AG20443 (cell line): ENCODE measurements around the gene SDK1.

Experiments
- DNase-seq: peaks from one replicate; pipeline ENCODE4 v3.0.0; 2012; ENCODE audit warnings: low spot score, mixed read lengths

Gene SDK1

DNA sequence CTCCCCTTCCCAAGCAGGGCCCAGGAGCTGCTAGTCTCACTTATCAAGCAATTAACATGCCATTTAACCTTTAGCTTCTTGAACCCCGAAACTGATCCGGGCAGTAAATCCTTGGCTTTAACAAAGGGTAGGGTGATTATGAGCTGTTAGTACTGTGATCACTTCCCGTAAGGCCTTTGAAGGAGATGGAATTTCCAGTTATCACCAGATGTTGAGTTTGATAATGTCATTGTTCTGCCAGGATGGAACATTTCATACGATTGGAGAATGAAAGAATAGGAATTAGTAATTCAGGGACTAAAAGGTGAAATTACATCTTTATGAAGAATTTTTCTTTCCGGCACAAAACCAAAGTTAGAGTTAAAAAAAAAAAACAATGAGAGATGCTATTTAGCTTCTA is 810.1 kb downstream of the SDK1 start:
- no peak for DNase-seq

DNA sequence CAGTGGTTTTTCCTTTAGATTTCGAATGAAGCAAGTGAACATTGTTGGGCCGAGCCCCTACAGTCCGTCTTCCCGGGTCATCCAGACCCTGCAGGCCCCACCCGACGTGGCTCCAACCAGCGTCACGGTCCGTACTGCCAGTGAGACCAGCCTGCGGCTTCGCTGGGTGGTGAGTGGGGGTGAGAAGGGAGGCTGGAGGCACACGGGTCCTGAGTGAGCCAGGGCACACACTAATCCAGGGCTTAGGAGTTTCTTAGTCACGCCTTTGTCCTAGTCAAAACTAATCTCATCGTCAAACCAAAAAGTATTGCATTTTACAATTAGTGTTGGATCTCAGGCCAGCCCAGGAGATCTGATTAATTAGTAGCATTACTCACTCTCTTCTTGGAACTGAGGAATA is 812.2 kb downstream of the SDK1 start:
- DNase-seq = no peak

DNA sequence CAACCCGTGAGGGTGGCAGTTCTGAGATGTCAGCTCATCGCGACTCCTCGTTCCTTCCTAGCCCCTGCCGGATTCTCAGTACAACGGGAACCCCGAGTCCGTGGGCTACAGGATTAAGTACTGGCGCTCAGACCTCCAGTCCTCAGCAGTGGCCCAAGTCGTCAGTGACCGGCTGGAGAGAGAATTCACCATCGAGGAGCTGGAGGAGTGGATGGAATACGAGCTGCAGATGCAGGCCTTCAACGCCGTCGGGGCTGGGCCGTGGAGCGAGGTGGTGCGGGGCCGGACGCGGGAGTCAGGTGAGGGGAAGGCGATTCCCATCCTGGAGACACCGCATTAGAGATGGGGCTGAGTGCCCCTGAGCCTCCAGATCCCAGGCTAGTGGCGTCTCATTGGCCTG is 812.9 kb downstream of the SDK1 start:
- no peak for DNase-seq

DNA sequence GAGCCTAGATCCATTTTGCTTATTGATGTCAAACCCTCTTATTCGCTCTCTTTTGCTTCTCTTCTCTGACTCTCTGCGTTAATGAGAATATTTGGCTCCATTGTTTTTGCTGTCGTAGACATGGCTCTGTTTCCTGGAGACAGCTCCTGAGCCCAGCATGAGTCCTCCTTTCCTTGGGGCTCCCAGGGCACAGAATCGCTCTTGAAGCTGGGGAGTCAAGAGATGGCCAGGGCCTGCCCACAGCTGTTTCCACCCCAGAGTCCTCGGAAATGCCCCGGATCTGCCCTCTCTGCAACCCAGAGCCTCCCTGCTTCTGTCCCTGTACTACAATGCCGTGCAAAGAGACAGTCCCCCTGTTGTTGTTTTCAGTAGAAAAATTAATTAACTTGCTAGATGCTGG is 814.4 kb downstream of the SDK1 start:
- DNase-seq = no peak

DNA sequence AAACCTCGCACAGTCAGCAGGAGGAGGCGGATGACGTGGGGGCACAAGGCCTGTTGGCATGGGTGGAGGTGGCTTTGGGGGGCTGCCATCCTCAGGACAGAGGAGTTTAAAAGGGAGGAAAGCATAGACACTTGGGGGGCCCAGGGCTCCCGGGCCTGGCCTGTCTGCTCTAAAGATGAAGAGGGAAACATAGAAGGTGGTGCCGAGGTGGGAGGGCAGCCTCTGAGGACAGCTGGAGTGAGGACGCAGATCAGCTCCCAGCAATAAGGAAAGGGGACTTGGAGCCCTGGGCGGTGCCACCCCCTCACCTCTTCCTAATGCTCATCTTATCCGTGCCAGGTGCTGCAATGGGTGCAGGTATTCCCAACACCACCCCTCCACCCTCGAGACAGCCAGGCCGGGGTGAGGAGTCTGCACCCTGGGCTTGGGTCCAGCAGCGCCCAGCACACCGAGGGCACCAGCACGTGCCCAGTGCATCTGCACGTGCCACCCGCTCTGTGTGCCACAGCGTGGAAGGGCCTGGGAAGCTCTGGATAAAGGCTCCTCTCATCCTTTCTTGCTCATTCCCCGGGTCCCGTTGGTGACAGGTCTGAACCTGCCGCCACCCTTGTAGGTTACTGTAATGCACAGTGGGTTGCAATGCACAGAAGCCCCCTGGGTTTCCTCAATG is 815.0 kb downstream of the SDK1 start:
- no peak for DNase-seq

DNA sequence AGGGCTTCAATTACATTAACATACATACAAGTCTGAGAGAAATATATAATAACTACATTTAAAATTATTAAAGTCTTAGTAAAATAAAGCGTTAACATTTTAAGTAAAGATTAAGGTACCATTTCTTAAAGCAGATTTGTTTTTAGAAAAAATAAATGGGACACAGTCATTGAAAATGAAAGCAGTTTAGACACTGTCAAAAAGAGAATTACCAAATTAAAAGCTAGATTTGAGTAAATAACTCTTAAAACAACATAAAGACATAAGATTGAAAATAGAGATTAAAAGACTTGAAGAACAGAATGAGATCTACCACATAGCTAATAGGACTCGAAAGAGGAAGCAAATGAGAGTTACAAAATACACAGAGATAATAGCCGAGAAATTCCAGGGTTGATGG is 818.8 kb downstream of the SDK1 start:
- DNase-seq = no peak

DNA sequence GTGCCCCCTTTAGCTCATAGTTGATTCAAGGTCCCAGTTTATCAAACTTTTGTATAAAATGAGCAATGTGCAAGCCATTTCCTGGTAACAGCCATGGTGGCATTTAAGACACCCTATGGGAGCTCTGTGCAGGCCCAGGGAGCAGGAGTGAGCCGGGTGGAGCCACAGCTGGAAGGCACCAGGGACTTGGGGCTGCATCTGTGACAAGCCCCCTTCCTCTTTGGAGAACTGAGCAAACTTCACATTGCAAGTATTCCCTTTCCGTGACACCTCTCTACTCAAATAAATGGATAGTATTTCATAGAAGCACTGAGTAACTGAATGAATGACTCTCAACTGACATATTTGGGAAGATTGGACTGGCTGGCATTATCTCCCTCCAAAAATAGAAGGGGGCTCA is 822.3 kb downstream of the SDK1 start:
- DNase-seq = no peak

DNA sequence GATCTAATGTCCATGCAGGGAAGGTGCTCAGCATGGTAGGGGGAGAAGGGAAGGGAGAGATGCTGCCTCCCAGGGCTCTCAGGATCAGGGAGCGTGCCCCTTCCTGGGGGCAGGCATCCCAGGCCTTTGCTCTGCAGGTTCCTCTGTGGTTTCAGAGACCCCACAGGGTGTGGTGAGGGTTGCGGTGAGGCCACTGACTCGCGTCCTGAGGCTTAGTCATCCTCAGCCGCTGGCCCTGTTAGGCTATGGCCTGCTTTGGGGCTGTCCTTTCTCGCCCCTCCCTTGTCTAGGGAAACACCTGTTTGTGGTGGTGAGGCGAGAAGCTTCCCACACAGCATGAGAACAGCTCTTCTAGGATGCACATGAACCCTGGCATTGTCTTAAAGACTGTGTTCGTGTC is 822.8 kb downstream of the SDK1 start:
- no peak for DNase-seq

DNA sequence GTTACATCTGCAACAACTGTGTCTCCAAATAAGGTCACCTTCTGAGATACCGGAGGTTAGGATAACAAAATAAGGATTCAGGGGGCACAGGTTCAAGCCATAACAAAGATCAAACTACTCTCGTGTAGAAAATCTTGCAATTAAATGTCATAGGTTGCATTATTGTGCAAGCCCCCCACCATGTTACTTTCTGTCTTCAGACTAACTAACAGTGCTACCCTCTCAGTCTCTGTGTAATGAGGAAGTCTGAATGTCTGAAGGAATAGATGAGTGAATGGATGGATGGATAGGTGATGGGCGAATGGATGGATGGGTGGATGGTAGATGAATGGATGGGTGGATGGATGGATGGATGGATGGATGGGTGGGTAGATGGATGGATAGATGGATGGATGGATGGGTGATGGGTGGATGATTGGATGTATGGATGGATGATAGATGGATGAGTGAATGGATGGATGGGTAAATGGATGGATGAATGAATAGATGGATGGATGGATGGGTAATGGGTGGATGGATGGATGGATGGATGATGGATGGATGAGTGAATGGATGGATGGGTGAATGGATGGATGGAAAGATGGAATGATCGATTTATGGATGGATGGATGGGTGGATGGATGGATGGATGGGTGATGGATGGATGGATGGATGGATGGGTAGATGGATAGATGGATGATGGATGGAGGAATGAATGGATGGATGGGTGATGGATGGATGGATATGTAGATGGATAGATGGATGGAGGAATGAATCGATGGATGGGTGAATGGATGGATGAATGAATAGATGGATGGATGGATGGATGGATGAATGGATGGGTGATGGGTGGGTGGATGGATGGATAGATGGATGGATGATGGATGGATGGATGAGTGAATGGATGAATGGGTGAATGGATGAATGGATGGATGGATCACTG is 823.8 kb downstream of the SDK1 start:
- DNase-seq = no peak

DNA sequence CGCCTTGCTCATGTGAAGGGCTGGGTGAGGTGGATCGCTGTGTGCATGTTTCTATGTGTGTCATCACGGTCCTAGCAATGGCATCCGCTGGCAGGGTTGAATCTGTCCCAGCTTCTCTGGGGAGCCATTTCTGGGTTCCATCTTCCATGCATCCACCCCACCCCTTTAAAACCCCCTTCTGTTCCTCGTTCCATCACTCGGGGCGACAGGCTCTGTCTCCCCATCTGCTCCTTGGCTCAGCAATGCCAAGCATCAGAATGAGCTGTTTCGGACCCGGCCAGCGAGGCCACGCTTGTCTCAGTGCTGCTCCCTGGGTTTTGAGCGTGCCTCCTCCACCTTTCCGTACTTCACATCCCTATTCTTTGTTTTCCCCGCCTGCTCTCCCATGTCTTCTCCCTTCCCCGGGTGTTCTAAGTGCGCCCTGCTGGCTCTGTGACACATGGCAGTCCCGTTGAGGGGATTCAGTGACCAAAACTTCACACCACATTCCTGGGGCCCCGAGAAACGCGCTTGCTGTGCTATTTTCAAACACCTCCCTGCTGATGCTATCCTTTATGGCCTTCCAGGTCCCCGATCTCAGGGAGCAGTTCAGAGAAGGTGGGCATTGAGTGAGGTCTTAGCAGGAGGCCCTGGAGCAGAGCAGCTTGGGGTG is 827.0 kb downstream of the SDK1 start:
- DNase-seq = no peak

DNA sequence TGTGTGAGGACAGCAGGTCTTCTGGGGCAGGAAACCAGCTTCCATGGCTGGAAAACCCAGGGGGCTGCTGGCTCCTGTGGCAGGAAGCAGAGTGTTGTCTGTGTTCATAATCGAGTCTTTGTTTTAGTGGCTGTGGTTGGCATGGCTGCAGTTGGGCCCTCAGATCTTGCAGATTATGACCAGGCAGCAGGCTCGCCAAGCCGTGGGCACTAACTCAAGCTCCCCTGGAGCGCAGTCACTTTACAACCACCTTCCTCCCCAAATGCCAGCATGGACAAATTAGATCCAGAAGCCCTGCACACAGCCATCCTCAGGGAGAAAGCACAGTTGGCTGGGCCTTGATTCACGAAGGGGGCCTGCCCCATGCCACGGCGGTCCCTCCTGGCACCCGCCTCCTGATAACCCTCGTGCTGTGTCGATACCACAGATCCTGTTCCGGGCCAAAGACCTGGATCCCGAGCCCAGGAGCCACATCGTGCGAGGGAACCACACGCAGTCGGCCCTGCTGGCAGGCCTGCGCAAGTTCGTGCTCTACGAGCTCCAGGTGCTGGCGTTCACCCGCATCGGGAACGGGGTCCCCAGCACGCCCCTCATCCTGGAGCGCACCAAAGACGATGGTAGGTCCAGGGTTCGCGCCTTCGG is 828.5 kb downstream of the SDK1 start:
- no peak for DNase-seq

DNA sequence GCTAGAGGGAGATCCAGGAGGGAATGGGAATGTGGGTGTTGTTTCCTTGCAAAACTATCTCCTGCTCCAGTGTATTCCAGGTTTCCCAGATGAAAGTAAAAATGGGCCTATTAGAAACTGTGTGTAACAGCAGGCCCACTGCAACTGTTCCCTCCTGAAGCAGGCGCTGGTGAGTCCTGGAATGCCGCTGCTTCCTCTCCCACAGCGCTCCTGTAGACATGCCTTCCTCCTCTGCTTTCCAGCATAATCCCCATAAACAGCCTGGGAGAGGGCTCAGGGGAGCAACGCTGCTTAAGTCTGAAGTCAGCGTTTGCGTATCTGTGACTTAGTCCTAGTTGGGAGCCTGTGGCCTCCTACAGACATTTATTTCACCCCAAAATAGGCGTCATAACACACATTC is 830.0 kb downstream of the SDK1 start:
- no peak for DNase-seq

DNA sequence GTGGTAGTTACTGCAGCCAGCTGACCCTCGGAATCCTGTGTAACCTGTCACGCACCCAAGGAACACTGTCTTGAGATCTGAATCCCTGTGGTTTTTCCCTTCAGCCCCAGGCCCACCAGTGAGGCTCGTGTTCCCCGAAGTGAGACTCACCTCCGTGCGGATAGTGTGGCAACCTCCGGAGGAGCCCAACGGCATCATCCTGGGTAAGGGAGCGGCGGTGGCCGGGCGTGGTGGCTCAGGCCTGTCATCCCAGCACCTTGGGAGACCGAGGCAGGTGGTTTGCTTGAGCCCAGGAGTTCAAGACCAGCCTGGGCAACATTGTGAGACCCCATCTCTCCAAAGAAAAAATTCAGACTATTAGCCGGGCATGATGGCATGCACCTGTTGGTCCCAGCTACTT is 831.2 kb downstream of the SDK1 start:
- no peak for DNase-seq

DNA sequence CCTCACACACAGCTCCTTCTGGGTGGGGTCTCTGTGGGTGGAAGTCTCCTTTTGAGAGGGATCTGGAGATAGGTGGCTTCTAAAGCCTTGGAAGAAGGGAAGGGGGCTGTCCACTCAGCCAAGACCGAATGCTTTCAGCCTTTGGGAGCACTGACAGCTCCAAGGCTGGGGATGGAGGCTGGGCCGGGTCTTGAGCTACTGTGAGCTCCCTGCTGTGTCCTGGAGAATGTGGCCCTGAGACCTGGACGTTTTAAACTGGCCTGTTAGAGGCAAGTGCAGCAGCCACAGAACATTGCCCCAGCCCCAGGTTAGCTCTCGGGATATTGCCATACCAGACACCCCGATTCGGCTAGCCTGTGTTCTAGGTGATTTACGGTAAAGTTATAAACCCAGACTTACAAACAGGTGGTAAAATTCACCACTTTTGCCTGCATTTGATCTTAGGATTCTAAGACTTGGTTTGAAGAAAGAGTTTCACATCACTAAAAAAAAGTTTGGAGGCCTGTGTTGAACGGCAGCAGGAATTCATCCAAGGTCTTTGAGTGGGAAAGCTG is 832.5 kb downstream of the SDK1 start:
- no peak for DNase-seq

DNA sequence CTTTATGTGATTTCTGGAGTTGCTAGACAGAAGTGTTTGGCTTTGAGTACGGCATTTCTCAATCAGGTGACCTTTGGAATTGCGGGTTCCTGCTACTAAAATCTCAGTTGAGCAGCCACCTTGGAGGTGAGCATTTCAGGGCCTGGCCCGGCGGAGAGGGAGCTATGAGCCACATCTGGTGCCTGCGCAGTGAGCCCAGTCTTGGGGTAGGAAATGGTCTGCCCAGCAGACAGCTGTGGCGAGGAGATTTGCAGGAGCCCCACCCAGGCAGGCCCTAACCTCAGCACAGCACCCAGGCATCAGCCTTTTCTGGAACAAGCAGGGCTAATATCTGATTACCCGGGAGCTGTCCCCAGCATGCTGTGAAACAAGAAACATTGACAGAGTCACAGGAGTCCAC is 833.2 kb downstream of the SDK1 start:
- DNase-seq = no peak

DNA sequence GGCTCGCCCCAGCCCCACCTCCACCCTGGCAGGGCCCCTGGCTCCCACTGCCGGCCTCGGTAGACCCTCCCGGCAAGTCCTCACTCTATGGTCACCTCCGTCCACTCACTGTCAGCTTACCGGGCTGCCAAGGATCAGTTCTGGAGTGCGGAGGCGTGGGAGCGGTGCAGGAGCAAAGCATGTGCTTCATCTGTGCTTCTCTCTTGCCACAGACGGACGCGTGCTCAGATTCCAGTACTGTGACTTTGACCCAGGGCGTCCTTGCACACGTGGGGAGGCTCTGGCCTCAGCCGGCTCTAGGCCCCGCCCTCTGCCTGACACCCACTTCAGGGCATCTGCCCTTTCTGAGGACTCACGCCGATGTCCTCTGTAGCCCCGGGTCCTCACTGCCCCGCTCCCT is 833.6 kb downstream of the SDK1 start:
- DNase-seq = no peak

DNA sequence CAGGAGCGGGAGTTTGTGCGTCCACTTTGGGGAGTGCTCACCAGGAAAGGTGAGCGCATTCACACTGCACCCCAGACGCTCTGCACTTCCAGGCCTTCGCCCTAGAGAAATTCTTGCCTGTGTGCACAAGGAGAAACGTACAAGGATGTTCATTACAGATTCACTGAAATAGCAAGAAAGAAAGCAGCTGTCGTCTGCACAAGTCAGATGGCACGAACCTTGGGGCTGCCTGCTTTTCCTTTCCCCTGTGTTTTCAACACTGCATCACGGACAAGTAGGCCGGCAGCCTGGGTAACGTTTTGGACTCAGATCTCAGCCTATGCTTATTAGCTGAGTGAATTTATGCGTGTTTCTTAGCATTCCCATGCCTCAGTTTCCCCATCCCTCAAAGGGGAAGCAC is 834.2 kb downstream of the SDK1 start:
- DNase-seq = no peak

DNA sequence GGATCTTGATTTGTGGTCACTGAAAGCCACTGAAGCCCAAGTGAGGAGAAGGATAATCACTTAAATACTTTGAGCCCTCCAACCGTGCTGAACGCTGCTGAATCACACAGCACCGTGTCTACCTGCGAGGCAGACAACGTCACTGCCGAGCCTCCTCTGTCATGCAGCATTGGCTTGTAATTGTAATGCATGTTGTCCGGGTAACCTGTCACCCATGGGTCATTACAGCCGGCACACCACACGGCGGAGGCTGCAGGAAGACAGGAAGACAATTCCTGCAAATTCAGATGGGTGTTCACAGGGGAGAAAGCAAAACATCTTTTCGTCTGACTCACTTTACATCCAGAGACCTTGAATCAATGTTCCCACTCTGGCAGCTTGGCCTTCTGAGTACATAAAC is 835.0 kb downstream of the SDK1 start:
- DNase-seq = no peak

DNA sequence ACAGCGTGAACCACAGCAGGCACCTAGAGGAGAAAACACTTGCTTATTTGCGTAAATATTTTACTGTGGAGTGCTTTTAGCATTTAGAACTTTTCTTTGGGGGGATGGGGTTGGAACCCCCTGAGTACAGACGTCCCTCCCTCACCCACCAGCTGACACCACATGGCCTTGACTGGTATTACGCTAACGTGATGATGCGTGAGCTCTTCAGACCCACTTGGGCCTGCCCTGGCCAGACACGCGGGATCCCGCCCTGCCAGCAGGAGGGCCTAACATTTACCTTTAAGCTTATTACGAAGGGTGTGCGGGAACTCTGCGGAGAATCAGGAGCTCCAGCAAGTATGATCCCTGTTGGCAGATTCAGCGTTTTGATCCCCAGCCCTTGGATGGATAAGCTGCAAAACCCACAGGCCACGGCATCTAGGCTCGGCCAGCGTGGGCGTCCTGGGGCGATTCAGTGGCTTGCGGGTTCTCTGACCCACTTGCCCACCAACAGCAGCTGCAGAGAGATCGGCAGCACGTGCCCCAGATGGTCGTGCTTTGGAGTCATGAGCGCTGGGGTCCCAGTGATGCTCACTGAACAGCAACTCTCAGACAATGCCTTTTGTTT is 835.6 kb downstream of the SDK1 start:
- no peak for DNase-seq

DNA sequence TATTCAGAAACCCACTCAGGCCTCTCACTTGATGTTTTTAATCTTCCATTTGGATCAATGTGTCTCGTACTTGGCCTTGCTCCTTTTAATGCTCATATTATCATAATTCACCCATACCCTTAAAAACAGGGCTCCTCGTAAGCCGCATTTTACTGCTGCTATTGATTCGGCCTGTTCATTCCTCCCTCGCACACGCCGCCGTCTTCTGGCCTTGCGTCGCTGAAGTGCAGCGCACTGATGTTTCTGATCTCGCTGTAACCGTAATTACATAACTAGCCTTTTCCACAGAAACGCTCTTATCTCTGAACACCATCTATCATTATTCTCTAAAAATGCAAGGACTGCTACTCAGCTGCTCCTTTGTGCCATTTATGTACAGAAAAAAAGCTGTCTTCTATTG is 836.5 kb downstream of the SDK1 start:
- no peak for DNase-seq

DNA sequence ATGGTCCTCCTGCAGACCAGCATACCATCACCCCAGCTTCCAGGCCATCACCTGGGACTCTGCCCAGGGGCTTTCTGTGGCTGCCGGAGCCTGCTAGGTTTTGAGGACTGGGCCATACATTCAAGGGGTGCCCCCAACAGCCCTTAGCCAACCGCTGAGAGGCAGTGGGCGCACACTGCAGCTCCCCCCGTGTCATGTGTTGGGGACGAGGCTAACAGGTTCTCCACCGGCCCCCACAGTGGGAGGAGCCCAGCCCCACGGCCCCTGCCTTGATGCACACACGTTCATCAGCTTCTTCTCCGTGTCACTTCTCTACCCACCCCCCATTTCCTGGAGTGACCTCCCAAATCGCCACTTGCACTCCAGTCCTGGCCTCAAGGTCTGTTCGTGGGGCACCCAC is 837.8 kb downstream of the SDK1 start:
- no peak for DNase-seq
